ENCODE data around the gene PRR19.
A peak's percentile ranks its signal among the peaks of the same experiment; 100 is the strongest.

PRR19 gene

DNA sequence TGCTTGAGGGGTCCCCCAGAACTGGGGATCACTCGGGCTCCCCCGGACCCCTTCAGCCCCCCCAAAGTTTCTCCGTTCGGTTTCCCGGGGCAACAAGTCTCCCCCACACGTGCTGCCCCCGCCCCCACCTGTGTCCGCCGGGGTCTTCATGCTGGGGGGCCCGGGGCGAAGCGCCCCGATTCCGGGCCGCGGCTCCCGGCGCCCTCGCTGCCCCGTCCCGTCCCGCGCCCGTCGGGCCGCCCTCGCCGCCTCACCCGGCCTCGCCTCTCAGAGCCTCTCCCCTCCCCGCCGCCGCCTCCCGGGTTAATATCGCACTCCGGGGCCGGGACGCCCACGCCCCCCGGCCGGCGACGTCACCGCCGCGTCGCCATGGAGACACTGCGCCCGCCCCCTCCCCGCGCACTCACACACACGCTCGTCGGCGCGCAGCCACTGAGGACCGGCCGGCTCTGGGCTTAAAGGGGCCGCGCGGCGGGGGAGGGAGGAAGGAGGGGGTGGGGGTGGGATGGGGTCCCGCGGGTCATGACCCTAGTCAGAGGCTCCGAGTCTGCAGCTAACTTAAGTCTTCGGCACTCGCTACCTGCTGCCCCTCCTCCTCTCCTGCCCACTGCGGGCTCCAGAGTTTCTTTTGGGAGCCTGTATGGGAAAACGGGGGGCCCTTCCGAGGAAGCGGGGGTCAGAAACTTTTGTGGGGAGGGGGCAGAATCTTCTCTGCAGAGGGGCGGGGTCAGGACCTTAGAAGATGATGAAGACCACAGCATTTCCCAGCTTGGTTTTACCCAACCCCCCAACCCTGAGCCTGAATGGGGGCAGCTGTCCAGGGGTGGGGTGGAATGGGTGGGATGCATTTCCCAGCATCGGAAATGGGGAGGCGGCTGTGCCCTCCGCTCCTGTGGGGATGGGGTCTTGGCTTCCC, 46.8 kb upstream of the PRR19 start, which contains the start of gene ERF:
TSS of gene ERF (minus strand) at position 279 of the 916 bp plus-strand sequence. CDS start at position 150, 129 bp downstream.
- TF ChIP-seq POLR2AphosphoS5 (IDR thresholded peaks at IDR 0.05; ENCODE audit: low read depth, low read length) (peak; percentile 85), REST (IDR thresholded peaks at IDR 0.05; ENCODE audit: insufficient read depth in 1 of 2, low read depth in 2 of 2, low read length in 2 of 2) (no peak), TAF1 (IDR thresholded peaks at IDR 0.05; ENCODE audit: borderline replicate concordance, insufficient read depth, low read length) (peak; percentile 86), FOXP2 (optimal IDR thresholded peaks at IDR 0.05; ENCODE audit: borderline replicate concordance, extremely low read depth, extremely low read length, insufficient read depth) (no peak), SIN3A (IDR thresholded peaks at IDR 0.05; ENCODE audit: borderline replicate concordance, insufficient read depth, low read length) (peak; percentile 85; the same call in 1 of the 2 replicates)

DNA sequence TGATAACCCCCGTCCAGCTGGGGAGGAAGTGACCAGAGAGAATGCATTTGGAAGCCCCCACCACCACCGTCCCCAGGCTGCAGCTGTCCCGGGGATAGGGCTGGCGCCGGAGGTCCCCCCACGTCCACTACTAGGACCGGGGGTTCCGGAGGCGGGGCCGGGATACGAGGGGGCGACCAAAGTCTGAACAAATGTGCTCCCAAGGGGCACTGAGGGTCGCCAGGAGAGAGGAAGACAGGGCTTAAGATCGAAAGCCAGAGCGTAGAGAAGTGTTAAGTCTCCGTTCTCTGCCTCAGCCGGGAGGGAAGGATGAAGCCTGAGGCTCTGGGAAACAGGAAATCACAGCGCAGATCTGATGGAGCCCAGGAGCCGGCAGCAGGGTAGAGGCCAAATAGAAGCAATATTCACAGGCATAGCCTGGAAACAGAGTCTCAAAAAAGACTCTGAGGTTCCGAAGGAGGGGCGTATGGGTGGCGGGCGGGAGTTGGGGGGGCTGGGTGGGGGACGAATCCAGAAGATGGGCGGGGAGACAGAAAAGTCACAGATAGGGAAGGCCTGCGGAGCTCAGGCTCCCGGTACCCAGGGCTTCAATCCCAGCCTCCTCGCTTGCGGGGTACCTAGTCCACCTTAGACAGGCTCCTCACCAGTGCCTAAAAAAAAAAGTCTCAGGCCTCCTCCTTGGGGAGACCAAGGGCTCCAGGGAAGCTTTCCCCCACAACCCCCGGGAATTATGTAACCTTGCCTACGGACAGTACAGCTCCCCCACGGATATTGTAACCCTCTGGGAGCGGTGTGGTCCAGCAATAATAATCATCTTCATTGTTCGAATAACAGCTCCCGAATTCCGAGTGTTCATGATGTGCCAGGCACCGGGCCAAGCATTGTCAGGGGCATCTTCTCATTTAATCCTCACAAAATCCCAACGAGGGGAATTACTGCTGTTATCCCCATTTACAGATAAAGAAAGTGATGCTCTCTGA, 45.9 kb upstream of the PRR19 start:
- TF ChIP-seq FOXP2 (optimal IDR thresholded peaks at IDR 0.05; ENCODE audit: borderline replicate concordance, extremely low read depth, extremely low read length, insufficient read depth): no peak
- TF ChIP-seq SIN3A (IDR thresholded peaks at IDR 0.05; ENCODE audit: borderline replicate concordance, insufficient read depth, low read length): peak; percentile 86; the same call in 1 of the 2 replicates
- peak in 1 of 2 experiments; percentile 55; a peak in 1 of 4 replicates for TF ChIP-seq REST (IDR thresholded peaks at IDR 0.05; ENCODE audit: insufficient read depth in 1 of 2, low read depth in 2 of 2, low read length in 2 of 2)
- TF ChIP-seq TAF1 (IDR thresholded peaks at IDR 0.05; ENCODE audit: borderline replicate concordance, insufficient read depth, low read length): peak; percentile 57; the same call in 1 of the 2 replicates
- TF ChIP-seq POLR2AphosphoS5 (IDR thresholded peaks at IDR 0.05; ENCODE audit: low read depth, low read length): peak; percentile 74

DNA sequence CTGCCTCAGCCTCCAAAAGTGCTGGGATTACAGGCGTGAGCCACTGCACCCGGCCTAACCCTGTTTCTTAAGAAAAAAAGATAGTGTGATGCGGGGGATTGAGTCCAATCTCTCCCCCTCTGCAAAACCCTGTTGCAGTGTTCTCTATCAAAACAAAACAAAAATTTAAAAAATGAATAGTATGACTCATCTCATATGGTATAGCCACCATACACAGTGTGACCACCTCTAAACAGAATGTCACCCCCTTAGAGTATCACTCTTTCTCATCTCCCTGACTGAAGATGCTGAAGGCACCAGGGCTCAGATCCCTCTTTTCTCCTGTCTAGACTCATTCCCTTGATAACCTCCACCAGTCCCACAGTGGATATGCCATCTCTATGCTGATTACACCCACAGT, 40.2 kb upstream of the PRR19 start:
- TF ChIP-seq SIN3A (IDR thresholded peaks at IDR 0.05; ENCODE audit: borderline replicate concordance, insufficient read depth, low read length) (no peak), FOXP2 (optimal IDR thresholded peaks at IDR 0.05; ENCODE audit: borderline replicate concordance, extremely low read depth, extremely low read length, insufficient read depth) (no peak), TAF1 (IDR thresholded peaks at IDR 0.05; ENCODE audit: borderline replicate concordance, insufficient read depth, low read length) (no peak), REST (IDR thresholded peaks at IDR 0.05; ENCODE audit: insufficient read depth in 1 of 2, low read depth in 2 of 2, low read length in 2 of 2) (no peak), POLR2AphosphoS5 (IDR thresholded peaks at IDR 0.05; ENCODE audit: low read depth, low read length) (no peak)

DNA sequence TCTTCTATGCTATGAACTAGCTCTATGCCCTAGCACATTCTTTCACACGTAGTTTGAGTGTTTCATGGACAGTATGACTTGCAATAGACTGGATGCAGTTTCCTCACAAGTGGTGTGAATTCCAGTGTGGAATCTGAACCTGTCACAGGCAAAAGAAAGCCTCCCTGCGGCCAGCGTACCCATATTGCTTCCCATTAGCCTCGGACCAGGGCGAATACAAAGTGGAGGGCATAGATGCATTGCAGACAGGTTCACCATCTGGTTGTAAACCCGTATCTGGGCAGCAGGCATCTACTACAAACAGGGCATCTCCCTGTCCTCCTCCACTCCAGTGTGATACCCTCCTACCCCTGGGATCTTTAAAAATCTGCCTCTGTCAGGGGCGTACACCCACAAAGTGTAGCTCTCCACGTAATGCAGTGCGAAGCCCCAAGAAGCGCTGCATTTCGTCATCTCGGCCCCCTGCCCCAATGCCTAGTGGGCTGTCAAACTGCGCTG, 34.2 kb upstream of the PRR19 start:
- TF ChIP-seq REST (IDR thresholded peaks at IDR 0.05; ENCODE audit: insufficient read depth in 1 of 2, low read depth in 2 of 2, low read length in 2 of 2) (no peak), SIN3A (IDR thresholded peaks at IDR 0.05; ENCODE audit: borderline replicate concordance, insufficient read depth, low read length) (no peak), FOXP2 (optimal IDR thresholded peaks at IDR 0.05; ENCODE audit: borderline replicate concordance, extremely low read depth, extremely low read length, insufficient read depth) (no peak), POLR2AphosphoS5 (IDR thresholded peaks at IDR 0.05; ENCODE audit: low read depth, low read length) (no peak), TAF1 (IDR thresholded peaks at IDR 0.05; ENCODE audit: borderline replicate concordance, insufficient read depth, low read length) (no peak)
